Measurements from ENCODE around the gene KLF9. TPM values are rescaled to one million over a fixed set of nuclear protein-coding genes. Genes with fewer than 3 reads are reported as not detected.

Gene KLF9
- total and polyA plus RNA-seq, 9 of the 15 experiments (the other 6 are each of a cell fraction or from before 2014, with no cell fraction given): 3.3 to 11.9 (median 6.9) TPM

DNA sequence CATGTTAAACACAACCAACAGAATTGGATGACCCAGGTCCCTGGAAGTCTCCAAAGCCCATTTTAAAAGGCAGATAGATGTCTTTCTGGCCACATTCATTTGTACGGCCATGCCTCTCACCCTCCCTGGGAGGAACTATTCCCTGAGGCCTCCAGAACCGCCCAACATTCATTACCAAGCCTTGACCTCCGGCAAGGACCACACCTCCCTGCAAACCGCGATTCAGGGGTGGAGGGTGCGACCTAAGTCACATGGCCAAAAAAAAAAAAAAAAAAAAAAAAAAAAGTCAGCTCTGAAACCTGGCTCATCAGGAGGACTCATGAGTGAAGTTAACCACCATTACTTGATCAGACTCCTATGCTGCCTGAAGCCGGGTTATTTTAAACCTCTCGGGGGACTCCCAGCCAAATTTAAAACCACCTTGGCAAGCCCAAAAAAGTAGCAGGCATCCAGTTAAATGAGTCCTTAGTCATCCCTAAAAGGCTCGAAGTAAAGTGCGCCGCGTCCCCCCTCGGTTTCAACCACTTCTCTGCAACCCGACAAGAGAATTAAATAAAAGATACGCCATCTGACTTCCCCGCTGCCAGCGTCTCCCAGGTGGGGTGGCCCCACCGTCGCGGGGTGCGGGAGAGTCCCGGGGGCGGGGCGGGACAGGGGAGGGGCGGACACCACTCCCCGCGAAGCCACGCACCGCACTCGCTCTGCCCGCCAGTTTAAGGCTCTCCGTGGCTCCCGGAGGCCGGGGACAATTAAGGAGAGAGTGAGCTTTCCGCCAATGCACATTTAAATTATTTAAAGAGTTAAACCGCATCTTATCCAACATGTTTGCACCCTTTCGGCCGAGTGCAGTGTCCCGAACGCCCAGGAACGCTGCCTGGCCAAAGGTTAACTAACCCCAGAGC, 2.3 kb downstream of the KLF9 start (continued):
- TF ChIP-seq, protein P1, sequence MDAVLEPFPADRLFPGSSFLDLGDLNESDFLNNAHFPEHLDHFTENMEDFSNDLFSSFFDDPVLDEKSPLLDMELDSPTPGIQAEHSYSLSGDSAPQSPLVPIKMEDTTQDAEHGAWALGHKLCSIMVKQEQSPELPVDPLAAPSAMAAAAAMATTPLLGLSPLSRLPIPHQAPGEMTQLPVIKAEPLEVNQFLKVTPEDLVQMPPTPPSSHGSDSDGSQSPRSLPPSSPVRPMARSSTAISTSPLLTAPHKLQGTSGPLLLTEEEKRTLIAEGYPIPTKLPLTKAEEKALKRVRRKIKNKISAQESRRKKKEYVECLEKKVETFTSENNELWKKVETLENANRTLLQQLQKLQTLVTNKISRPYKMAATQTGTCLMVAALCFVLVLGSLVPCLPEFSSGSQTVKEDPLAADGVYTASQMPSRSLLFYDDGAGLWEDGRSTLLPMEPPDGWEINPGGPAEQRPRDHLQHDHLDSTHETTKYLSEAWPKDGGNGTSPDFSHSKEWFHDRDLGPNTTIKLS (IDR thresholded peaks at IDR 0.05; ENCODE audit: borderline replicate concordance, low read depth): no peak
- 0 out of 2 replicates have a peak, but pooled peaks have one; percentile 7 for TF ChIP-seq SPI1 (IDR thresholded peaks at IDR 0.05; ENCODE audit: borderline replicate concordance, low read depth, low read length)
- TF ChIP-seq, protein P2, sequence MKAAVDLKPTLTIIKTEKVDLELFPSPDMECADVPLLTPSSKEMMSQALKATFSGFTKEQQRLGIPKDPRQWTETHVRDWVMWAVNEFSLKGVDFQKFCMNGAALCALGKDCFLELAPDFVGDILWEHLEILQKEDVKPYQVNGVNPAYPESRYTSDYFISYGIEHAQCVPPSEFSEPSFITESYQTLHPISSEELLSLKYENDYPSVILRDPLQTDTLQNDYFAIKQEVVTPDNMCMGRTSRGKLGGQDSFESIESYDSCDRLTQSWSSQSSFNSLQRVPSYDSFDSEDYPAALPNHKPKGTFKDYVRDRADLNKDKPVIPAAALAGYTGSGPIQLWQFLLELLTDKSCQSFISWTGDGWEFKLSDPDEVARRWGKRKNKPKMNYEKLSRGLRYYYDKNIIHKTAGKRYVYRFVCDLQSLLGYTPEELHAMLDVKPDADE (conservative IDR thresholded peaks at IDR 0.05; ENCODE audit: control insufficient read depth, low read depth, low read length): no peak
- TF ChIP-seq, protein P3, sequence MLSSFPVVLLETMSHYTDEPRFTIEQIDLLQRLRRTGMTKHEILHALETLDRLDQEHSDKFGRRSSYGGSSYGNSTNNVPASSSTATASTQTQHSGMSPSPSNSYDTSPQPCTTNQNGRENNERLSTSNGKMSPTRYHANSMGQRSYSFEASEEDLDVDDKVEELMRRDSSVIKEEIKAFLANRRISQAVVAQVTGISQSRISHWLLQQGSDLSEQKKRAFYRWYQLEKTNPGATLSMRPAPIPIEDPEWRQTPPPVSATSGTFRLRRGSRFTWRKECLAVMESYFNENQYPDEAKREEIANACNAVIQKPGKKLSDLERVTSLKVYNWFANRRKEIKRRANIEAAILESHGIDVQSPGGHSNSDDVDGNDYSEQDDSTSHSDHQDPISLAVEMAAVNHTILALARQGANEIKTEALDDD (IDR thresholded peaks at IDR 0.05): 0 out of 2 replicates have a peak, but pooled peaks have one; percentile 64
- no peak for TF ChIP-seq MCM5 (IDR thresholded peaks at IDR 0.05; ENCODE audit: low read depth)
- TF ChIP-seq BHLHE40 (IDR thresholded peaks at IDR 0.05; ENCODE audit: low read length): no peak
- no peak for TF ChIP-seq ZNF561 (CRISPR knock-in tag; conservative IDR thresholded peaks at IDR 0.05)
- no peak for TF ChIP-seq ZNF764 (CRISPR knock-in tag; IDR thresholded peaks at IDR 0.05; ENCODE audit: low read depth)
- TF ChIP-seq, protein P4, sequence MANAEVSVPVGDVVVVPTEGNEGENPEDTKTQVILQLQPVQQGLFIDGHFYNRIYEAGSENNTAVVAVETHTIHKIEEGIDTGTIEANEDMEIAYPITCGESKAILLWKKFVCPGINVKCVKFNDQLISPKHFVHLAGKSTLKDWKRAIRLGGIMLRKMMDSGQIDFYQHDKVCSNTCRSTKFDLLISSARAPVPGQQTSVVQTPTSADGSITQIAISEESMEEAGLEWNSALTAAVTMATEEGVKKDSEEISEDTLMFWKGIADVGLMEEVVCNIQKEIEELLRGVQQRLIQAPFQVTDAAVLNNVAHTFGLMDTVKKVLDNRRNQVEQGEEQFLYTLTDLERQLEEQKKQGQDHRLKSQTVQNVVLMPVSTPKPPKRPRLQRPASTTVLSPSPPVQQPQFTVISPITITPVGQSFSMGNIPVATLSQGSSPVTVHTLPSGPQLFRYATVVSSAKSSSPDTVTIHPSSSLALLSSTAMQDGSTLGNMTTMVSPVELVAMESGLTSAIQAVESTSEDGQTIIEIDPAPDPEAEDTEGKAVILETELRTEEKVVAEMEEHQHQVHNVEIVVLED (CRISPR knock-in tag; IDR thresholded peaks at IDR 0.05): no peak
- TF ChIP-seq ZNF668 (CRISPR knock-in tag; IDR thresholded peaks at IDR 0.05): no peak
- no peak for TF ChIP-seq FOXK2 (conservative IDR thresholded peaks at IDR 0.05 in 1 of 2, IDR thresholded peaks at IDR 0.05 in 1 of 2; ENCODE audit: low read depth in 2 of 2)
- TF ChIP-seq SIN3A (IDR thresholded peaks at IDR 0.05; ENCODE audit: borderline replicate concordance in 2 of 2, control insufficient read depth in 1 of 2, low read depth in 2 of 2, low read length in 2 of 2): peak; percentile 63 to 69; a peak in 2 of 4 replicates
- no peak for TF ChIP-seq ZKSCAN1 (IDR thresholded peaks at IDR 0.05; ENCODE audit: low read depth, low read length)
- TF ChIP-seq ARID2 (IDR thresholded peaks at IDR 0.05): no peak
- TF ChIP-seq XRCC5 (IDR thresholded peaks at IDR 0.05; ENCODE audit: low read depth, low read length): no peak
- TF ChIP-seq TEAD1 (CRISPR knock-in tag; IDR thresholded peaks at IDR 0.05): no peak
- TF ChIP-seq CBFB (CRISPR knock-in tag; IDR thresholded peaks at IDR 0.05): no peak
- TF ChIP-seq, protein P5, sequence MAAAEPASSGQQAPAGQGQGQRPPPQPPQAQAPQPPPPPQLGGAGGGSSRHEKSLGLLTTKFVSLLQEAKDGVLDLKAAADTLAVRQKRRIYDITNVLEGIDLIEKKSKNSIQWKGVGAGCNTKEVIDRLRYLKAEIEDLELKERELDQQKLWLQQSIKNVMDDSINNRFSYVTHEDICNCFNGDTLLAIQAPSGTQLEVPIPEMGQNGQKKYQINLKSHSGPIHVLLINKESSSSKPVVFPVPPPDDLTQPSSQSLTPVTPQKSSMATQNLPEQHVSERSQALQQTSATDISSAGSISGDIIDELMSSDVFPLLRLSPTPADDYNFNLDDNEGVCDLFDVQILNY (CRISPR knock-in tag; IDR thresholded peaks at IDR 0.05): no peak
- TF ChIP-seq NFE2L1 (tag; IDR thresholded peaks at IDR 0.05; ENCODE audit: borderline replicate concordance, low read depth): no peak
- no peak for TF ChIP-seq ZNF12 (CRISPR knock-in tag; IDR thresholded peaks at IDR 0.05)
